Stimulated activated naive CD8-positive, alpha-beta T cell treated with anti-CD3 and anti-CD28 coated beads, Interleukin-15, Interleukin-2, amounts not matched to agents 100 U/mL and 50 U/mL, for 24 hours (primary cell): Measurements from ENCODE around the gene IDNK.

Experiments
- ATAC-seq: fragments of 150-1000 bp; cut with Tn5 transposase; one replicate; pipeline ENCODE4 v1.10.0; 2021
- DNase-seq: peaks from one replicate; pipeline ENCODE4 v3.0.0; 2021

Gene IDNK

DNA sequence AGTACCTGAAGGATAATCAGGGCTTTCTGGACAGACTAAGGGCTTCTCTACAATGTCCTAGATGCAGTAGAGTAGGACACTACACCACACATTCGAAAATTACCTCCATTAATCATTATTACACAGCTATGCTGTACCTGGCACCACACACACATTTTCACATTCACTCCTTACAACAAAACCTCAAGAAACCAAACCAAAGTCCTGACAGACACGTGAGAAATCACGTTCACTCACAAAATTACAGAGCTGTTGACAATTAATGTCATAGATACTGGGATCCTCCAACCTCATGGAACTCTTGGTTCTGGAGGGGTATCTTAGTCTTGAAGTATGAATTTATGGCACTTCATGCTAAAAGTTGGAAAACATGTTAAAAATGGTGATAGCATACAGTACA is 68.5 kb downstream of the IDNK start:
- ATAC-seq (no peak), DNase-seq (no peak)
